Pancreas (tissue), 10 donors: ENCODE data around the gene NFIA. TPM values are rescaled to one million over a fixed set of nuclear protein-coding genes. Genes with fewer than 3 reads are reported as not detected.

Experiments
- ATAC-seq, 4 donors: fragments of 200-7000 bp; cut with Tn5 transposase; one replicate each; pipeline versions ENCODE4 v1.8.0 to v1.9.1; 2020; ENCODE audit warnings: mild to moderate bottlenecking in 4 of 4, moderate library complexity in 4 of 4
- DNase-seq, 6 donors: peaks; one replicate each; pipeline ENCODE4 v3.0.0-alpha.2; 2020
- FAIRE-seq: peaks from 2 replicates; lab custom pipeline; 2012; peaks lifted over from hg19 to GRCh38; lab: Jason Lieb, UNC
- H3K27ac ChIP-seq, 4 donors: fragments of 200-600 bp; sonication (generic); 1 replicate in 3 of 4; 2 replicates in 1 of 4; pipeline versions ENCODE4 v1.5.0 to v1.8.0; 2020
- H3K27me3 ChIP-seq, 4 donors: fragments of 200-600 bp; one replicate each; pipeline ENCODE4 v1.8.0; 2021
- H3K36me3 ChIP-seq, 3 donors: fragments of 200-600 bp; sonication (generic) in 1 of 3; one replicate each; pipeline versions ENCODE4 v1.5.0 to v1.8.0; 2020 to 2021
- H3K4me1 ChIP-seq, 3 donors: fragments of 200-600 bp; one replicate each; pipeline ENCODE4 v1.8.0; 2021
- H3K4me3 ChIP-seq, 4 donors: fragments of 200-600 bp; sonication (generic) in 2 of 4; one replicate each; pipeline versions ENCODE4 v1.5.0 to v1.8.0; 2020 to 2021
- H3K9me3 ChIP-seq, 4 donors: fragments of 200-600 bp; one replicate each; pipeline ENCODE4 v1.8.0; 2021
- WGBS, 2 donors: extraction: QIAGEN DNeasy Blood & Tissue Kit; methylation state at CpG; one replicate each; pipeline ENCODE4 v1.1.7; 2013; 5-methylcytosine and 5-hydroxymethylcytosine counted together
- intact Hi-C, 3 donors: fragments of 100-400 bp; cut with DNase I; formaldehyde crosslinking; loops; one replicate each; pipeline versions ENCODE4 v1.11.1 to v1.14.2; 2022
- polyA plus RNA-seq, 2 donors: library from polyadenylated mRNA; stranded (reverse); fragments of 200-250 nt; gene quantifications; one replicate each; pipeline ENCODE4 v1.2.3, GENCODE V29; 2013
- total RNA-seq, 6 donors: library from RNA; stranded (reverse); fragmentation: NEBNext Ultra II Directional in 4 of 6; extraction: Animal tissue kit (Norgen Biotek cat#: 25700) in 4 of 6; gene quantifications; one replicate each; pipeline versions ENCODE4 v1.2.1 to v1.2.4, GENCODE V29; 2021 to 2023
- TF ChIP-seq, protein P1 (sequence below), 4 donors: fragments of 200-600 bp; sonication (generic) in 3 of 4; IDR thresholded peaks; one replicate each; pipeline versions ENCODE4 v1.5.0 to v1.8.0; 2021; ENCODE audit warnings: antibody characterized with exemption in 4 of 4
- donor health status: healthy with polysubstance abuse.
- donor health status: DM: no; HTN: no; CAD: no; lungs with moderate emphysema.
- donor health status: DM: no; HTN: no; CAD: no.
- donor health status: control.
- donor health status: control.
- donor health status: Bipolar disorder and iron deficiency.
- donor health status: DM: yes; HTN: yes; CAD: no.
- donor health status: DM: no; HTN: no; CAD: no.
- donor health status: DM: no; HTN: no; CAD: no.
- donor health status: DM: yes; HTN: yes; CAD: no.

NFIA gene
- total and polyA plus RNA-seq, 8 donors = 4.9 to 48.1 (median 30.2) TPM

DNA sequence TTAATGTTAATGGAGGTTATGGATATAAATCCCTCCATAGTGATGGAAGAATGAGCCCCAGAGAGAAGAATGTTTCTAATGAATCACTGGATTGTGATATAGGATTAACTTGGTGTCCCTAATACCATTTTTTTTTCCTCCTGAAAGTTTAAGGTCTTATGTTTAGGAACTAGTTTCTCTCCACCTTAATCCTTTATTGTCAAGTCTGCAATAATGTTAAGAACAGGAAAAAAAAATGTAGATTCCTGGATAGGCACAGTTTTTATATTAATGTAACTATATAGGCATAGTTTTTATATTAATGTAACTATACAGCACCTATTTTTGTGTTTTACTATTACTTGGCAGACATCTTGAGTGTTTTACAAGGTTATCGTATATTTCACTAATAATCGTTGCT, 34.9 kb downstream of the NFIA start:
- FAIRE-seq (no peak), DNase-seq (no peak), ATAC-seq (no peak)
- TF ChIP-seq, protein P1, sequence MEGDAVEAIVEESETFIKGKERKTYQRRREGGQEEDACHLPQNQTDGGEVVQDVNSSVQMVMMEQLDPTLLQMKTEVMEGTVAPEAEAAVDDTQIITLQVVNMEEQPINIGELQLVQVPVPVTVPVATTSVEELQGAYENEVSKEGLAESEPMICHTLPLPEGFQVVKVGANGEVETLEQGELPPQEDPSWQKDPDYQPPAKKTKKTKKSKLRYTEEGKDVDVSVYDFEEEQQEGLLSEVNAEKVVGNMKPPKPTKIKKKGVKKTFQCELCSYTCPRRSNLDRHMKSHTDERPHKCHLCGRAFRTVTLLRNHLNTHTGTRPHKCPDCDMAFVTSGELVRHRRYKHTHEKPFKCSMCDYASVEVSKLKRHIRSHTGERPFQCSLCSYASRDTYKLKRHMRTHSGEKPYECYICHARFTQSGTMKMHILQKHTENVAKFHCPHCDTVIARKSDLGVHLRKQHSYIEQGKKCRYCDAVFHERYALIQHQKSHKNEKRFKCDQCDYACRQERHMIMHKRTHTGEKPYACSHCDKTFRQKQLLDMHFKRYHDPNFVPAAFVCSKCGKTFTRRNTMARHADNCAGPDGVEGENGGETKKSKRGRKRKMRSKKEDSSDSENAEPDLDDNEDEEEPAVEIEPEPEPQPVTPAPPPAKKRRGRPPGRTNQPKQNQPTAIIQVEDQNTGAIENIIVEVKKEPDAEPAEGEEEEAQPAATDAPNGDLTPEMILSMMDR (IDR thresholded peaks at IDR 0.05) = no peak
- no peak overlapping the region for H3K27ac ChIP-seq
- H3K36me3 ChIP-seq = no peaks in the 10 kb centered on the region
- H3K9me3 ChIP-seq = no peaks in the 10 kb centered on the region
- intact Hi-C loops = no loop called here
- H3K27me3 ChIP-seq = no peaks in the 10 kb centered on the region
- H3K4me1 ChIP-seq = peaks cover 19 to 47% (median 44%) of the 10 kb centered on the region in 3 donors
- 92 to 94% methylated on average over 2 of the region's 2 CpGs for WGBS, 2 donors
- H3K4me3 ChIP-seq = no peak overlapping the region

DNA sequence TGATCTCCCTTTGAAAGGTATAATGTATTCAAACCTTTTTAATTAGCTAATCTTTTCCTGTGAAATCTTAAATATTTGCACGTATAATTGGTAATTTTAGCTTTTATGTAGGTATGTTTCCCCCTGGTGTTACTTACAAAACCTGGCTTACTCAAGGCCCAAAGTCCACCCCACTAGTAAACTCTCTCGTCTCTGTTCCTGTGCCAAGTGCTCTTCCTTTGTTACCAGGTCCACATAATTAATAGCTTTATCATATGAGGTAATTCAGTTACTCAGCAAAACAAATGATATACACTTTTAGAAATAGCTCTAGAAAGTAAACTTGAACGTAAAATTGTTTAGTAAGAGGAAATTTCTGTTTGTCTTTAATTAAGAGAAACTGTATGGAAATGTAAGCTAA, 36.7 kb downstream of the NFIA start:
- Histone ChIP-seq H3K4me3 (no peak overlapping the region), H3K4me1 (peaks cover 22 to 52% (median 46%) of the 10 kb centered on the region in 3 donors), H3K9me3 (no peaks in the 10 kb centered on the region), H3K36me3 (no peaks in the 10 kb centered on the region), H3K27ac (peak overlapping the region in 1 of 4 donors; percentile 6), H3K27me3 (no peaks in the 10 kb centered on the region)
- 34% methylated on average over 3 of the region's 3 CpGs for WGBS, 2 donors
- TF ChIP-seq, protein P1 (IDR thresholded peaks at IDR 0.05) = no peak
- intact Hi-C loops = no loop called here
- peak in 2 of 4 donors; percentile 60 to 61 for ATAC-seq
- no peak for DNase-seq
- peak; percentile 45 for FAIRE-seq

DNA sequence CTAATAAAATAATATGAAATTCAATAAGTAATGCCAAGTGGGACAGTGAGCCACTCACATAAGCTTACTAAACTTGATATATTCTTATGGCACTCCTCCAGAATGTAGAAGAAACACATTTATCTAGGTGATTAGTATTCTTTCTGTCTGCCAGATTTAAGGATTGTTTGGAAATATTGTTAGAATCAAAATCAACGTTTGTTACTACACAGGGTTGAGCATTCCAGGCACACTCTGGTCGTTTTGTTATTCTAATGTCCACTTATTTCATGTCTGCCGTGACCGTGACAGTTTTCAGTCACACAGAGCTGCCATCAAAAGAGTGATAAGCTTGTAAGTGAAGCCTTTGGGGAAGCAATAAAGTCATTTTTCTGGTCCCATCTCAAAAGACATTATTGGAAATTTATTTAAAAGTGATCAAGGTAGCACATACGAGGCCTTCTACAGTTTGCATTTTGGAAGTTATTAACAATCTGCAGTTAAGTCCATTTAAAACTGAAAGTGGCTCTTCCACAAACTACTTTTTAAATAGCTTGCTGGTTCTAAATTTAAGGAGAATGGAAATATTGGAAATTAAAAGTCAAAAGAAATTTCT, 38.0 kb downstream of the NFIA start:
- no peak for FAIRE-seq
- H3K4me1 ChIP-seq = peaks cover 22 to 54% (median 49%) of the 10 kb centered on the region in 3 donors

DNA sequence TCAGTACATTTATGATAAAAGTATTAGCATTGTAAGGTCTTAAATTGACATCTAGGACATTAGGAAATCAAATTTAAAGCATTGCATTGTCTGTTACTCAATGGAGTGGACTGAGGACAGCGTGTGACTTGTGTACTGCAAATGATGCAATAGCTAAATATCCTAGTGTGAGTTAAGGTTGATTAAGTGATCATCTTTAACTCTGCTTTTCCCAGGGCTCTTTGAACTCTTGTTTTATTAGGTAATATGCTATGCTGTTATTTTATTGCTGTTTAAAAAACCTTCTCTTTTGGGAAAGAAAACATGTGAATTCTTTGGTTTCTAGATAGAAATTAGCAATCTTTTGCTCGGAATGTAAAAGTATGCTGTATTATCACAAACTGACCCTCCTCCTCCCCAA, 38.6 kb downstream of the NFIA start:
- WGBS, 2 donors = 47 to 49% methylated on average over 2 of the region's 2 CpGs
- Histone ChIP-seq H3K27ac (no peak overlapping the region), H3K27me3 (no peaks in the 10 kb centered on the region), H3K4me1 (peaks cover 22 to 58% (median 55%) of the 10 kb centered on the region in 3 donors), H3K4me3 (no peak overlapping the region), H3K9me3 (no peaks in the 10 kb centered on the region), H3K36me3 (no peaks in the 10 kb centered on the region)
- FAIRE-seq (no peak), DNase-seq (no peak), ATAC-seq (peak in 3 of 4 donors; percentile 40 to 68 (median 61))
- TF ChIP-seq, protein P1 (IDR thresholded peaks at IDR 0.05) = no peak
- intact Hi-C loops = no loop called here

More for the DNA sequence above, 38.0 kb downstream of the NFIA start:
- no peak overlapping the region for H3K27ac ChIP-seq
- H3K9me3 ChIP-seq = no peaks in the 10 kb centered on the region
- H3K4me3 ChIP-seq = no peak overlapping the region
- DNase-seq (no peak), ATAC-seq (peak in 1 of 4 donors; percentile 24)
- TF ChIP-seq, protein P1 (IDR thresholded peaks at IDR 0.05) = no peak
- no peaks in the 10 kb centered on the region for H3K36me3 ChIP-seq
- intact Hi-C loops = no loop called here
- H3K27me3 ChIP-seq = no peaks in the 10 kb centered on the region
- 31 to 32% methylated on average over 5 of the region's 5 CpGs for WGBS, 2 donors

DNA sequence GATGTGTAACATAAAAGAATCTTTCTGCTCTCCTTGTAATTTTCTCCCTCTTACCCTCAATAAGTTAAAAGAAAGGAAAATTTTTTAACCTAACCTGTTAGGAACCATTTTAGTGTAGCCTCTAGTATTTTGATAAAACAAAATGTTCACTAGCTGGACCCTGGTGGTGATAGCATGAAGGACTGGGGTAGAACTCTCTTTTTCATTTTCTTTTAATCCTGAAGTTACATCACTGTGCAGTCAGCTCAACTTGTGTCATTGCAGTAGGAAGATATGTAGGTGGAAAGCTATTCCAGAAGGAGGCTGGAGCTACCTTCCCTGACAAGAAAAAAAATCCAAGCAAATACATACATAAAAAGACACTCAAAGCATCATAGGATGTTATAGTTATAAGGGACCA, 39.3 kb downstream of the NFIA start:
- no peak overlapping the region for H3K4me3 ChIP-seq
- intact Hi-C loops = no loop called here
- H3K9me3 ChIP-seq = no peaks in the 10 kb centered on the region
- peaks cover 22 to 57% (median 52%) of the 10 kb centered on the region in 3 donors for H3K4me1 ChIP-seq
- H3K27me3 ChIP-seq = no peaks in the 10 kb centered on the region
- DNase-seq (no peak), FAIRE-seq (no peak), ATAC-seq (no peak)
- no peaks in the 10 kb centered on the region for H3K36me3 ChIP-seq
- no peak overlapping the region for H3K27ac ChIP-seq
- TF ChIP-seq, protein P1 (IDR thresholded peaks at IDR 0.05) = no peak
